HUES48 (cell line): ENCODE measurements around the gene MOSMO.
"Not testable (repeated sequence)": the region's sequence is repeated elsewhere in the genome, so short reads cannot be mapped to it uniquely, and the experiment has no call there.

Source experiments
- H3K27ac ChIP-seq: one replicate; pipeline ENCODE4 v1.7.0; 2013; ENCODE audit warnings: low read depth, low read length, inconsistent platforms
- H3K27me3 ChIP-seq: 2 replicates; pipeline ENCODE4 v1.6.1; 2013; ENCODE audit warnings: mild to moderate bottlenecking, low read length; ENCODE audit not compliant: control insufficient read depth, insufficient read depth
- H3K36me3 ChIP-seq: 2 replicates; pipeline ENCODE4 v1.6.1; 2013; ENCODE audit warnings: low read length; ENCODE audit not compliant: control insufficient read depth, insufficient read depth
- H3K4me1 ChIP-seq: 2 replicates; pipeline ENCODE4 v1.6.1; 2013; ENCODE audit warnings: mild to moderate bottlenecking, low read length; ENCODE audit not compliant: control insufficient read depth, insufficient read depth
- H3K4me3 ChIP-seq: 2 replicates; pipeline ENCODE4 v1.5.1; 2013; ENCODE audit warnings: mild to moderate bottlenecking, low read depth, low read length
- H3K9ac ChIP-seq: 2 replicates; pipeline ENCODE4 v1.6.1; 2013; ENCODE audit warnings: mild to moderate bottlenecking, low read depth, low read length, moderate library complexity
- H3K9me3 ChIP-seq: 2 replicates; pipeline ENCODE4 v1.6.1; 2013; ENCODE audit warnings: low read length; ENCODE audit not compliant: control insufficient read depth, insufficient read depth

The MOSMO gene

GRCh38 chr16:22120440-22120839, 112.5 kb downstream of the MOSMO start:
- no peaks in the 10 kb centered on the region for H3K27me3 ChIP-seq
- no peak overlapping the region for H3K9ac ChIP-seq
- H3K36me3 ChIP-seq: no peaks in the 10 kb centered on the region
- H3K4me3 ChIP-seq: no peak overlapping the region
- no peak overlapping the region for H3K27ac ChIP-seq
- no peaks in the 10 kb centered on the region for H3K4me1 ChIP-seq
- H3K9me3 ChIP-seq: no peaks in the 10 kb centered on the region

GRCh38 chr16:22122239-22122638, 114.3 kb downstream of the MOSMO start:
- Histone ChIP-seq H3K4me1 (no peaks in the 10 kb centered on the region), H3K27me3 (no peaks in the 10 kb centered on the region), H3K9me3 (no peaks in the 10 kb centered on the region), H3K4me3 (no peak overlapping the region), H3K36me3 (no peaks in the 10 kb centered on the region), H3K27ac (no peak overlapping the region), H3K9ac (no peak overlapping the region)

GRCh38 chr16:22123146-22123545, 115.2 kb downstream of the MOSMO start:
- no peaks in the 10 kb centered on the region for H3K4me1 ChIP-seq
- no peak overlapping the region for H3K27ac ChIP-seq
- no peak overlapping the region for H3K9ac ChIP-seq
- no peak overlapping the region for H3K4me3 ChIP-seq
- H3K9me3 ChIP-seq: no peaks in the 10 kb centered on the region
- H3K36me3 ChIP-seq: no peaks in the 10 kb centered on the region
- H3K27me3 ChIP-seq: no peaks in the 10 kb centered on the region

GRCh38 chr16:22123759-22124490, 116.0 kb downstream of the MOSMO start:
- H3K9ac ChIP-seq: no peak overlapping the region
- no peaks in the 10 kb centered on the region for H3K4me1 ChIP-seq

GRCh38 chr16:22124583-22125284, 116.8 kb downstream of the MOSMO start:
- no peaks in the 10 kb centered on the region for H3K36me3 ChIP-seq
- H3K27me3 ChIP-seq: no peaks in the 10 kb centered on the region
- H3K4me3 ChIP-seq: no peak overlapping the region
- H3K9ac ChIP-seq: no peak overlapping the region
- H3K4me1 ChIP-seq: no peaks in the 10 kb centered on the region
- no peaks in the 10 kb centered on the region for H3K9me3 ChIP-seq
- H3K27ac ChIP-seq: no peak overlapping the region

More at GRCh38 chr16:22123759-22124490, 116.0 kb downstream of the MOSMO start:
- H3K9me3 ChIP-seq: no peaks in the 10 kb centered on the region
- no peak overlapping the region for H3K4me3 ChIP-seq
- no peaks in the 10 kb centered on the region for H3K27me3 ChIP-seq
- no peaks in the 10 kb centered on the region for H3K36me3 ChIP-seq
- no peak overlapping the region for H3K27ac ChIP-seq

- no peaks in the 10 kb centered on the region for H3K9me3 ChIP-seq
- no peaks in the 10 kb centered on the region for H3K4me1 ChIP-seq
- H3K36me3 ChIP-seq: no peaks in the 10 kb centered on the region
- H3K4me3 ChIP-seq: no peak overlapping the region
- H3K9ac ChIP-seq: no peak overlapping the region
- H3K27me3 ChIP-seq: no peaks in the 10 kb centered on the region
- H3K27ac ChIP-seq: no peak overlapping the region
Observed at GRCh38 chr16:22126037-22126558, 118.2 kb downstream of the MOSMO start.

- not testable (repeated sequence) for H3K36me3 ChIP-seq, H3K4me3 ChIP-seq, H3K4me1 ChIP-seq
Observed at GRCh38 chr16:22128537-22128936, 120.6 kb downstream of the MOSMO start.

GRCh38 chr16:22130528-22130927, 122.6 kb downstream of the MOSMO start:
- Histone ChIP-seq H3K9me3 (no peaks in the 10 kb centered on the region), H3K4me3 (no peak overlapping the region), H3K36me3 (no peaks in the 10 kb centered on the region), H3K4me1 (no peaks in the 10 kb centered on the region), H3K27me3 (no peaks in the 10 kb centered on the region), H3K27ac (no peak overlapping the region), H3K9ac (no peak overlapping the region)

More at GRCh38 chr16:22128537-22128936, 120.6 kb downstream of the MOSMO start:
- H3K27ac ChIP-seq, H3K27me3 ChIP-seq, H3K9me3 ChIP-seq, H3K9ac ChIP-seq: not testable (repeated sequence)

- Histone ChIP-seq H3K4me1 (no peaks in the 10 kb centered on the region; the same call in 1 of the 2 replicates), H3K27ac (no peak overlapping the region), H3K9me3 (no peaks in the 10 kb centered on the region), H3K27me3 (no peaks in the 10 kb centered on the region), H3K4me3 (no peak overlapping the region), H3K36me3 (no peaks in the 10 kb centered on the region), H3K9ac (no peak overlapping the region)
Observed at GRCh38 chr16:22132801-22133200, 124.9 kb downstream of the MOSMO start.
